Keratinocyte (primary cell): Measurements from ENCODE around the gene VAMP8. TPM values are rescaled to one million over a fixed set of nuclear protein-coding genes. Genes with fewer than 3 reads are reported as not detected.

ENCODE experiments used
- DNase-seq: peaks from one replicate; pipeline ENCODE4 v3.0.0-alpha.2; 2011; ENCODE audit warnings: low read depth, missing footprints, low spot score
- FAIRE-seq: peaks from 2 replicates; lab custom pipeline; 2011; peaks lifted over from hg19 to GRCh38; lab: Jason Lieb, UNC
- H2AFZ ChIP-seq: 2 replicates; pipeline ENCODE4 v1.6.0; 2012; ENCODE audit warnings: low read length, control low read depth, inconsistent platforms; ENCODE audit not compliant: control insufficient read depth
- H3K27ac ChIP-seq: 2 replicates; pipeline ENCODE4 v1.5.1; 2011; ENCODE audit warnings: low read length; ENCODE audit not compliant: control insufficient read depth, insufficient read depth
- H3K27me3 ChIP-seq: 3 replicates; pipeline ENCODE4 v1.6.0; 2011; ENCODE audit warnings: low read length; ENCODE audit not compliant: control insufficient read depth, insufficient read depth; ENCODE audit errors: extremely low read depth
- H3K36me3 ChIP-seq, 2 experiments: 2 replicates in 1 of 2; 3 replicates in 1 of 2; pipeline ENCODE4 v1.5.1; 2011; ENCODE audit warnings: low read length in 2 of 2, mild to moderate bottlenecking in 1 of 2; ENCODE audit not compliant: control insufficient read depth in 2 of 2, insufficient read depth in 2 of 2; ENCODE audit errors: extremely low read depth in 1 of 2
- H3K4me1 ChIP-seq: 3 replicates; pipeline ENCODE4 v1.5.1; 2011; ENCODE audit warnings: low read length; ENCODE audit not compliant: control insufficient read depth, insufficient read depth; ENCODE audit errors: extremely low read depth
- H3K4me2 ChIP-seq: 3 replicates; pipeline ENCODE4 v1.6.0; 2011; ENCODE audit warnings: low read depth, low read length; ENCODE audit not compliant: control insufficient read depth, insufficient read depth; ENCODE audit errors: extremely low read depth
- H3K4me3 ChIP-seq, 3 experiments: fragments of 200-600 bp in 1 of 3; sonication (generic) in 1 of 3; 2 replicates in 2 of 3; 3 replicates in 1 of 3; pipeline ENCODE4 v1.5.1; 2011 to 2016; ENCODE audit warnings: low read length in 3 of 3, mild to moderate bottlenecking in 3 of 3, control low read depth in 2 of 3, inconsistent platforms in 1 of 3, low read depth in 1 of 3, mixed read lengths in 1 of 3, mixed run types in 1 of 3, moderate library complexity in 1 of 3; ENCODE audit not compliant: control insufficient read depth in 2 of 3, insufficient read depth in 2 of 3; ENCODE audit errors: extremely low read depth in 1 of 3
- H3K79me2 ChIP-seq: 2 replicates; pipeline ENCODE4 v1.6.0; 2012; ENCODE audit warnings: low read length; ENCODE audit not compliant: control insufficient read depth, insufficient read depth
- H3K9ac ChIP-seq: 3 replicates; pipeline ENCODE4 v1.6.0; 2011; ENCODE audit warnings: low read length; ENCODE audit not compliant: control insufficient read depth, insufficient read depth; ENCODE audit errors: extremely low read depth
- H3K9me1 ChIP-seq: 3 replicates; pipeline ENCODE4 v1.6.0; 2011; ENCODE audit warnings: low read length; ENCODE audit not compliant: control insufficient read depth, insufficient read depth; ENCODE audit errors: extremely low read depth
- H3K9me3 ChIP-seq: 2 replicates; pipeline ENCODE4 v1.5.1; 2012; ENCODE audit warnings: low read depth, low read length; ENCODE audit not compliant: control insufficient read depth
- H4K20me1 ChIP-seq: 3 replicates; pipeline ENCODE4 v1.6.0; 2011; ENCODE audit warnings: low read length; ENCODE audit not compliant: control insufficient read depth, insufficient read depth; ENCODE audit errors: extremely low read depth
- CTCF ChIP-seq, 3 experiments: IDR thresholded peaks in 1 of 3; conservative IDR thresholded peaks in 1 of 3; optimal IDR thresholded peaks in 1 of 3; 2 replicates in 2 of 3; 3 replicates in 1 of 3; pipeline versions ENCODE3 to v1.5.1; 2011; ENCODE audit warnings: low read length in 3 of 3, mild to moderate bottlenecking in 3 of 3, moderate library complexity in 2 of 3, control low read depth in 1 of 3, inconsistent platforms in 1 of 3; ENCODE audit not compliant: insufficient read depth in 2 of 3; ENCODE audit errors: extremely low read depth in 1 of 3
- EZH2 ChIP-seq: IDR thresholded peaks from one replicate; pipeline ENCODE4 v1.6.1; 2012; ENCODE audit warnings: inconsistent platforms, mild to moderate bottlenecking, low read length, moderate library complexity
- dilution Hi-C: fragments of 300-500 bp; cut with MboI; formaldehyde crosslinking; loops from one replicate; pipeline ENCODE4 v1.7.0; 2020; ENCODE audit warnings: low sequenced_read_pairs; ENCODE audit not compliant: extremely low pct_ligation_motif_present
- polyA plus RNA-seq, 5 experiments: library from polyadenylated mRNA; depleted of rRNA in 3 of 5; stranded (reverse) in 3 of 5; stranded (forward) in 1 of 5; unstranded in 1 of 5; fragments of >200 nt; gene quantifications; 1 replicate in 1 of 5; 2 replicates in 3 of 5; 3 replicates in 1 of 5; pipeline versions ENCODE4 v1.2.1 to v1.2.3, GENCODE V29; 2011 to 2012; ENCODE audit warnings: missing spikeins in 2 of 5, low read depth in 1 of 5, low replicate concordance in 1 of 5
- small RNA-seq, 3 experiments: library from RNA; depleted of rRNA; stranded (forward); fragments of <200 nt; gene quantifications; one replicate each; pipeline ENCODE3, GENCODE V24; 2012; ENCODE audit warnings: low read depth in 3 of 3, low replicate concordance in 1 of 3; ENCODE audit not compliant: insufficient read length in 3 of 3

The VAMP8 gene
- polyA plus RNA-seq, 1 donor (not counting 4 experiments of a cell fraction or from before 2014, with no cell fraction given): 385 TPM

- FAIRE-seq: no peak
- Histone ChIP-seq H3K4me2 (no peak overlapping the region), H3K79me2 (peaks cover 4% of the 10 kb centered on the region), H3K4me3 (no peak overlapping the region), H3K27ac (no peak overlapping the region), H3K9me3 (no peaks in the 10 kb centered on the region), H3K4me1 (no peaks in the 10 kb centered on the region), H2AFZ (no peak overlapping the region), H4K20me1 (no peaks in the 10 kb centered on the region), H3K36me3 (peaks cover 21 to 38% of the 10 kb centered on the region in 2 experiments), H3K9ac (no peak overlapping the region), H3K27me3 (no peaks in the 10 kb centered on the region), H3K9me1 (no peaks in the 10 kb centered on the region)
- no peak for DNase-seq
- TF ChIP-seq CTCF (optimal IDR thresholded peaks at IDR 0.05 in 1 of 3, IDR thresholded peaks at IDR 0.05 in 1 of 3, conservative IDR thresholded peaks at IDR 0.05 in 1 of 3; ENCODE audit: extremely low read depth in 1 of 3, insufficient read depth in 2 of 3, low read length in 3 of 3) (no peak), EZH2 (no peak)
- dilution Hi-C loops: no loop called here
These were observed 53.9 kb downstream of the VAMP8 start for GRCh38 chr2:85631316-85631715.

Small RNAs within 50 kb of the gene (small RNA-seq; reads per million reads assigned to genes)
- 0 reads per million in 3 experiments for gene RN7SL126P

Other genes starting within 250 kb of the VAMP8 start
- gene TGOLN2, start 249.6 kb upstream of the VAMP8 start, polyA plus RNA-seq: 35.4 to 46.9 TPM (median 43.3 TPM) in 3 replicates
- gene RETSAT, start 223.1 kb upstream of the VAMP8 start, polyA plus RNA-seq: 74.0 to 98.8 TPM (median 74.8 TPM) in 3 replicates
- 17.8 to 31.0 TPM (median 20.1 TPM) in 3 replicates for gene ELMOD3, start 222.8 kb upstream of the VAMP8 start, polyA plus RNA-seq
- 466 to 683 TPM (median 503 TPM) in 3 replicates for gene CAPG, start 167.2 kb upstream of the VAMP8 start, polyA plus RNA-seq
- 0.10 to 0.21 TPM in 2 of 3 replicates, not detected in the other for gene SH2D6, start 158.9 kb upstream of the VAMP8 start, polyA plus RNA-seq
- 304 to 353 TPM (median 304 TPM) in 3 replicates for gene MAT2A, start 38.4 kb upstream of the VAMP8 start, polyA plus RNA-seq
- gene GGCX, start 16.1 kb upstream of the VAMP8 start, polyA plus RNA-seq: 34.3 to 39.1 TPM (median 35.6 TPM) in 3 replicates
- 9.3 to 24.1 TPM (median 11.0 TPM) in 3 replicates for gene VAMP5, start 6.8 kb downstream of the VAMP8 start, polyA plus RNA-seq
- gene RNF181, start 18.2 kb downstream of the VAMP8 start, polyA plus RNA-seq: 174 to 336 TPM (median 264 TPM) in 3 replicates
- gene TMEM150A, start 25.1 kb downstream of the VAMP8 start, polyA plus RNA-seq: 7.7 to 13.3 TPM (median 11.8 TPM) in 3 replicates
- gene C2orf68, start 34.5 kb downstream of the VAMP8 start, polyA plus RNA-seq: 7.9 to 13.6 TPM (median 12.5 TPM) in 3 replicates
- 61.2 to 64.9 TPM (median 61.4 TPM) in 3 replicates for gene USP39, start 38.6 kb downstream of the VAMP8 start, polyA plus RNA-seq
- not detected in 3 replicates for gene SFTPB, start 90.6 kb downstream of the VAMP8 start, polyA plus RNA-seq
- not detected in 3 replicates for gene GNLY, start 116.8 kb downstream of the VAMP8 start, polyA plus RNA-seq
- gene ATOH8, start 176.4 kb downstream of the VAMP8 start, polyA plus RNA-seq: not detected in 3 replicates